GM18507 (cell line): ENCODE results near the gene CD79A.
"Not testable (repeated sequence)": the region's sequence is repeated elsewhere in the genome, so short reads cannot be mapped to it uniquely, and the experiment has no call there.

Source experiments
- DNase-seq: peaks from one replicate; pipeline ENCODE4 v3.0.0; 2011; ENCODE audit warnings: low read depth; ENCODE audit not compliant: insufficient read length; ENCODE audit errors: extremely low spot score
- FAIRE-seq: peaks from 2 replicates; lab custom pipeline; 2011; peaks lifted over from hg19 to GRCh38; lab: Jason Lieb, UNC

Gene CD79A

DNA sequence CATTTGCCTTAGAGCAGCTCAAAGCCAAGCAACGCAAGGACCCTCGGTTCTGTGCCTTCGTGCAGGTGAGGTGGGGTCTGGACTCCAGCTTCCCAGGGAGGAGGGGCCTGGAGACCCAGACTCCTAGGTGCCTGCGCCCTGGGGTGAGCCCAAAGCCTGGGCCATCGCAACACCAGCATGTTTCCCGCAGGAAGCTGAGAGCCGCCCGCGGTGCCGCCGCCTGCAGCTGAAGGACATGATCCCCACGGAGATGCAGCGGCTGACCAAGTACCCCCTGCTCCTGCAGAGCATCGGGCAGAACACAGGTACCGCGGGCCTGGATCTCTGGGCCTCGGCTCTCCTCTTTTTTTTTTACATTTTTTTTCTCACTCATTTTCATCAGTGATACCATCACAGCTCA lies 25.5 kb downstream of the CD79A start:
- no peak for DNase-seq
- no peak for FAIRE-seq

DNA sequence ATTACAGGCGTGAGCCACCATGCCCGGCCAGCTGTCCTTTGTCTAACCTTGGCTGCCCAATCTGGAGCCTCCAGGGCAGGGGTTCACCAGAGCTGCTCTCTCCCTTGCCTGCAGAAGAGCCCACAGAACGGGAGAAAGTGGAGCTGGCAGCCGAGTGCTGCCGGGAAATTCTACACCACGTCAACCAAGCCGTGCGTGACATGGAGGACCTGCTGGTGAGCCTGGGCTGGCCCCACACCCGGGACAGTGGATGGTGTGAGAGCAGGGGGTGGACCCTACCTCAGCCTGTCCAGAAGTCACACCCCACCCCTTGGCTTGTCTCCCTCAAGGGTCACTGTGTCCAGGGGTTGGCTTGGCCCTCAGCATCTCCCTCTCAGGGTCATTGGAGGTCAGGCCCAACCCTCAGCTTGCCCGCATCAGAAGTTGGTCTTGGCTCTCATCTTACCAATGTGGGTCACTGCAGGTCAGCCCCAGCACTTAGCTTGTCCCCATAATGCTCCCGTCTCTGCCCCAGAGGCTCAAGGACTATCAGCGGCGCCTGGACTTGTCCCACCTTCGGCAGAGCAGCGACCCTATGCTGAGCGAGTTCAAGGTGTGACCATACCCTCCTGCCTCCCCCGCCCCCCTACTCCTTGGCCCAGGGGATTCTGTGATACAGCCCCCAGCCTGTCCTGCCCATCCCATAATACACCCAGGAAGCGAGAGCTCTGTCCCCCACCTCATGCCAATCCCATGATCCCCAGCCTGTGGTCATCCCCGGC lies 26.3 kb downstream of the CD79A start:
- no peak for FAIRE-seq
- no peak for DNase-seq

DNA sequence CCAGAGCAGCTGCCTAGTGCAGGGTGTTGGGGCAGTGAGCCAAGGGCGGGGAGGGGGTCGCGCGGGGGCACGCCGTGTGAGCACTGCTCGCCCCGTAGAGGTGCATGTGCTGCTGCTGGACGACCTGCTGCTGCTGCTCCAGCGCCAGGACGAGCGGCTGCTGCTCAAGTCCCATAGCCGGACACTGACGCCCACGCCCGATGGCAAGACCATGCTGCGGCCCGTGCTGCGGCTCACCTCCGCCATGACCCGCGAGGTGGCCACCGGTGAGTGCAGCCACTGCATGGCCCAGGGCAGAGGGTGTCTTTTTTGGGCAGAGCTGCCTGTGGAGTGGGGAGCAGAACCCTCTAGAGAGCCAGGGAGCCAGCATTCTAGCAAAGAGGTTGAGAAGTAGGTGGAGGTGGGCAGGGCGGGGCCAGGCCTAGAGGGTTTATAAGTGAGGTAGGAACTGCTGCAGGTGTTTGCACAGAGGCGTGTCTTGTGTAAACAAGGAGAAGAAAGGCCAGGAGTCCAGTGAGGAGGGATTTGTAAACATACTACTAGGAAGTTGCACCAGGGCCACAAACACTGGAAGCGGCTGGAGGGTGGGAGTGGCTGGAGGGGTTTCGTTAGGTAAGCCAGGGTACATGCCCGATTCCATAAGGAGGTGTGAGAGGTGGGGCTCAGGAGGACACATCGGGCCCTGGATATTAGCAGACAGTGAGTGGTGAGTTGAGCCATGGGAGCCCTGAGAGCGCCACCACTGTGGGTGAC lies 27.2 kb downstream of the CD79A start:
- DNase-seq, result no peak
- FAIRE-seq, result no peak

DNA sequence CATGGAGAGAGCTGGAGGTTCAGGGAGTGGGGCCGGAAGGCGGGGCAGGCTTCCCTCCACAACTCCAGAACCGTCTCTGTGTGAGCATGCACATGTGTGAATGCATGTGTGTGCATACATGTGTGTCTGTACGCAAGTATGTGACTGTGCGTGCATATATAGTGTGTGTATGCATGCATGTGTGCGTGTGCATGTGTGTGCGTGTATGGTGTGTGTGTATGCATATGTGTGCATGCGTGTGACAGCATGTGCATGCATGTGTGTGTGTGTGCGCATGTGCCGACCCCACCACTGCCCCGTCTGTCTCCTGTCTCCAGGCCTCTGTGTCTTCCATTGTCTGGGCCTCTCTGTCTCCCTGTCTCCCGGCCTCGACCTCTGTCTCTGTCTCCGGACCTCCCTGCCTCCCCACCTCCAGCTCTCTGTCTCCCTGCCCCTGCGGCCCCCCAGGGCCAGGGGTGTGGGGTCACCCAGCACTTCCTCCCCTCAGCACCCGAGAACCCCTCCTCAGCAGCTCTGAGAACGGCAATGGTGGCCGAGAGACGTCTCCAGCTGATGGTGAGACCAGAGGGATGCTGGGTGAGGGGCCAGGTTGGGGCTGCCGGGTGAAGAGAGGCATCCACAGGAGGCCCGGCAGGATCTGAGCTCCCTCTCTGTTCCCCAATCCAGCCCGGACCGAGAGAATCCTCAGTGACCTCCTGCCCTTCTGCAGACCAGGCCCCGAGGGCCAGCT lies 28.4 kb downstream of the CD79A start:
- FAIRE-seq (no peak), DNase-seq (no peak)

DNA sequence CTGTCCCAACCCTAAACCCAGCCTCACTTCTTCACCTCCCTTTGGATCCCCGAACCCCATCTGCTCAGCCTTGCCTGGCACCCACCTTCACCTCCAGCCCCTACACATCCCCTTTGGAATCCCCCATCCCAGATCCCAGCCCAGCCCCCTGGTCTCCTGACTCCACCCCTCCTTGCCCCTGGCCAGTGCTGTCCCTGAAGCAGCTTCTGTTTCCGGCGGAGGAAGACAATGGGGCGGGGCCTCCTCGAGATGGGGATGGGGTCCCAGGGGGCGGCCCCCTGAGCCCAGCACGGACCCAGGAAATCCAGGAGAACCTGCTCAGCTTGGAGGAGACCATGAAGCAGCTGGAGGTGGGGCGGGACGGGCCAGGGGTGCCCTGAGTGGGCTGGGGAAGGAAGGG lies 29.2 kb downstream of the CD79A start:
- no peak for DNase-seq
- no peak for FAIRE-seq

DNA sequence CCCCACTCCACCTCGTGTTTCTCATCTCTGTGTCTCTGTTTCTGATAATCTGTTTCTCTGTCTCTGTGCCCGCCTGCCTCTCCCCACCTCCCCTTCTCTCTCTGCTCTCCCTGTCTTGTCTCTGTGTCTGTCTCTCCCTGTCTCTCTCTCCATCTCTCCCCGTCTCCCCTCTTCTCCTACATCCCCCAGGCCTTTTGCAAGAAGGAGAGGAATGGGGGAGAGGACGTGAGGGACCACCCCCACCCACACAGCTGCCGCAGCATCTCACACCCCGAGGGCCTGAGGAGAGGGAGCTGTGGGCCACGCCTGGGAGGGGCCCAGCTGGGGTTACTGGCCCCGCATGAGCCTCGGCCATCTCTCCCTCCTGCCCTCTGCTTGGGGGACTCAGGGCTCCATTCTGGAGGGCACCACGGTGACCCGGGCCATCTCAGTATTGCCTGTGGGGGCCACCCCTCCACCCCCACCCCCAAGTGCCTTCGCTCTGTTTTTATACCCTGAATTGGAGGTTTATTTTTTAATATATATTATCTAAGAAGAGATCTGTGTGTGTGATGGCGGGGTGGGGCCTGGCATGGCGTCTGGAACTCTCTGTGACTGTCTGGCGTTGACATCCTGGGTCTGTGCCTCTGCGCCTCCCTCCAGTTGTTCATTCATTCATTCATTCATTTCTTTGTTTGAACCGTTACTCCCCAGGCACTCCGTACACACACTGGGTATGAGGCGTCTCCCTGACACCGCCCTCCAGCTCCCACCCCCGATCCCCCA lies 30.0 kb downstream of the CD79A start:
- no peak for DNase-seq
- FAIRE-seq, result no peak

DNA sequence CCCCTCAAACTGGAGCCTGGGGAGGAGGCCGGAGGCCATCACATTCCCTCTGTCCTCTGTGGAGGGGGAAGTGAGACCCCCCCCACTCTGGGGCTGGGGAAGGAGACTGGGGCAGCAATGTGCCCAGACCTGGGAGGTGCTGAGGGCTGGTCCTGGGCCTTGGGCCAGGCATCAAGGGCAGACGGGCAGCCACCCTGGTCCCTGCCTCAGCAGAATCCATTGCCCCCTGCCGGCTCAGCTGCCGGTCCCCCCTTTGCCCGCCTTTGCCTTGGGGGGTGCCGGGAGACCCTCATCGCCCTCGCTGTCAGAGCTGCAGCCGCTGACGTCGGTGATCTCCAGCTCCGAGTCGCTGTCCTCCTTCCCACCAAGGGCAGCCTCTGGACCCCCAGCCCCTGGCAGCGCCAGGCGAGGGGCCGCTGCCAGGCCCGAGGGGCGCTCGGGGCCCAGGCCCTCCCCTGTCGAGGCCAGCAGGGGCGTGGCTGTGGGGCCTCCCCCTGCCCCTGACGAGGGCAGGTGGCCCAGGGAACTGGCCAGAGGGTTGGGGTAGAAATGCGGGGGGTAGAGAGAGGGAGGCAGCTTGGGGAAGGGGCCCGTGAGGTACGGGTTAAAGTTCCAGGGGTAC lies 31.0 kb downstream of the CD79A start:
- FAIRE-seq, result no peak
- DNase-seq, result no peak

DNA sequence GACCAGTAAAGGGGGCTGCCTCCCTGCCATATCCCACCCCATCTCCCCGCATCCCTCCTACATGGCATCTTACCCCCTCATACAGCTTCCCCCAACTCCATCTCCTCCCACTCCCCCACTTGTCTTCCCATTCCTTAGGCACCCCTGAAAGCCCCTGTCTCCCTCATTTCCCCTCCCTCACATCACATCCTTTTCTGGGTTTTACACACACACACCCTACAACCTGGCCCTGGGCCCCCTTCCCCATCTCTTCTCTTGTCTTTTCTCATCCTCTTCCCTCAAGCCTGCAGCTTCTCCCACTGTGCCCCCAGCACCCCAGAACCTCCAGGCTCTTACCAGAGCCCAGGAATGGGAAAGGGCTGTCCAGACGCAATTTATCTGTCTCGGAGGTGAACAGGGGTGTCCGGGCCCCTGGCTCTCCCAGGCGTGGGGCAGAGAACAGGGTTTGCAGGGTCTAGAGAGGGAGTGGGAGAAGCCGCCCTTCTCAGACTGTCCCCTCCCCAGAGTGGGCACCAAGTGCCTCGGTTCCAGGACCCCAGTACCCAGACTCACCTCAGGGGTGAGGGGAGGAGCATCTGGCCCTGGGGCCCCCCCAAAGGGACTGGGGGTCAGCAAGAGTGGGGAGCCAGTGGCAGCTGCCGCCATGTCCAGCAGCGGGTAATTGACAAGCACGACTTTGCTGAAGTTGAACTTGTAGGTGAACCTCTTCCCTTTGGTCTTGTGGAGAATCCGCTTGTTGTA lies 31.8 kb downstream of the CD79A start:
- FAIRE-seq (no peak), DNase-seq (no peak)

DNA sequence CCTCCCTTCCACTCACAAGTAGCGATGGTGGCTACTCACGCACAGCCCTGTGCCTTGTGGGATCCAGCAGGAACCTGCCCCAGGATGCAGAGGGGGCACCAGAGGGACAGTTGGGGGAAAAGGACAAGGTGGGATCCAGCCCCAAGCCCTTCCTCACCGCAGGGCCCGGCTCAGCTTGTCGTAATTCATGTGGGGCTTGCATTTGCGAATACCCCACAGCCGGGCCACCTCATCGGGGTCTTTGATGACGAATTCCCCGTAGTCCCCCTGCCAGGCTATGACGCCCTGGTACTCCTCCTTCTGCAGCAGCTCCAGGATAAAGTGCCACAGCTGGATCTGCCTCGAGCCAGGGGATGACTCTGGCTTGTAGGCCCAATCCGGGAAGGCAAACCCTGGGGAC lies 32.6 kb downstream of the CD79A start:
- FAIRE-seq (no peak), DNase-seq (no peak)

DNA sequence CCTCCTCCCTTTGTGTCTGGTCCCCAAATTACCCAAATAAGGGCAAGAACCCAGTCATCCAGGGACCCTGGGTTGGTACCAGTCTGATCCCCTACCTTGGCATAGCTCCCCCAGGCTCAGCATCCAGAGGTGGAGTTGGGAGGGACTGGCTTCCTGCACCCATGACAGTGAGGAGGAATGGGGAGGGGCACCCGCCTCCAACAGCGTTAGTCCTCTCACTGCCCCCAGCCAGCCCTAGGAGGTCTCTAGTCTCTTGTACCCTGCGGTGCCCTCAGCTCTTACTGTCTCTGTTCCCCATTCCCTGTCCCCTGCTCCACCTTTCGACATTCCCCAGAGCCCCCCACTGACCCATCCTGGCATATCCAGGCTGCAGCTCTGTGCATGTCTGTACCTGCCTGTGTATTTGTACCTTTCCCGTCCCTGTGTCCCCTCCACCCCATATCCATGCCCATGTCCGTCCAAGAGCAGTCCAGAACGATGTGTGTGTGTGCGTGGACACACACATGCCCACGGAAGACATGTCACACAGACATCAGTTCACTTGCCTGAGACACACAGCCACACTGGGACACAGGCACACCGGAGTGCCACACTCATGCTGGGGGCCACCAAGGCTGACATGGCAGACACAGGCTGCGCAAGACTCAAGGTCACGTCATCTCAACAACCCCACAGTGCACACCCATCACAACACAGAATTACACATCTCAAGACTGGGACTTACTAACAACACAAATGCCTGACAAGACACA lies 33.3 kb downstream of the CD79A start:
- DNase-seq, result no peak
- no peak for FAIRE-seq

DNA sequence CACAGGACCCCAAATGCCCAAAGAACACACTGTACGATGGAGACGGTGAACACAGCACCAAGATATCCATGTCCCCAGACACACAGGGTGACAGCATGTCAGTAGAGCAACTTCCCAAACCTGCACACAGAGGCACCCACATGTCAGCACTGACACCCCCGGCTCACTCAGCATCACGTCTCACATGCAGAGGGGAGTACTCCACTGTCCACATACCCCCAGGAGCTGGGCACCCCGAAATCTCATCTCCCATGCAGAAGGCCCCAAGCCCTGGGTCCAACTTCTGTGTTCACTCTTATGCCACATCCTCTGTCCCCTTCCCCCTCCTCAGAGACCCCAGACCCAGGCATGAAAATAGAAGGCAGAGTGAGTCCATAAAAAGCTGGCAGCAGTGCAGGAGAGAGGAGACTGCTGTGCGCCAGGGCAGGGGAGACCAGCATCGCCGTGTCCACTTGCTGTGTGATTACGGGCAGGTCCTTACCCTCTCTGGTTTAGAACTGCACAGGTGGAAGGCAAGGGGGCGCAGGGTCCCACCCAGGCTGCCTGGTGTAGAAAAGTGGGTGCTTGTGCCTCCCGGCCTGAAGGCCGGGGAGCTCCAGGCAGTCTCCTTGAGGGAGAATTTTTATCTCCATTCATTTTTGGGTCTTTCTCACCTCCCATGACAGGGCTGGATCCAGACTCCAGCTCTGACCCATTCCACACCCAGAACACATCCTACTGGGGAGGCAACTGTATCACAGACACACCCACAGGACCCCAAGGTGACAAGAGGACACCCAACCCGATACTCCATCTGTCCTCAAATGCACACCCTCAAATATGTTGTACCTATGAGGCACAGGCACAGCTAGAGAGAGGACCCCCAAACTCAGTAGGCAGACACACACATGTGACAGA lies 34.2 kb downstream of the CD79A start:
- DNase-seq (no peak), FAIRE-seq (no peak)

DNA sequence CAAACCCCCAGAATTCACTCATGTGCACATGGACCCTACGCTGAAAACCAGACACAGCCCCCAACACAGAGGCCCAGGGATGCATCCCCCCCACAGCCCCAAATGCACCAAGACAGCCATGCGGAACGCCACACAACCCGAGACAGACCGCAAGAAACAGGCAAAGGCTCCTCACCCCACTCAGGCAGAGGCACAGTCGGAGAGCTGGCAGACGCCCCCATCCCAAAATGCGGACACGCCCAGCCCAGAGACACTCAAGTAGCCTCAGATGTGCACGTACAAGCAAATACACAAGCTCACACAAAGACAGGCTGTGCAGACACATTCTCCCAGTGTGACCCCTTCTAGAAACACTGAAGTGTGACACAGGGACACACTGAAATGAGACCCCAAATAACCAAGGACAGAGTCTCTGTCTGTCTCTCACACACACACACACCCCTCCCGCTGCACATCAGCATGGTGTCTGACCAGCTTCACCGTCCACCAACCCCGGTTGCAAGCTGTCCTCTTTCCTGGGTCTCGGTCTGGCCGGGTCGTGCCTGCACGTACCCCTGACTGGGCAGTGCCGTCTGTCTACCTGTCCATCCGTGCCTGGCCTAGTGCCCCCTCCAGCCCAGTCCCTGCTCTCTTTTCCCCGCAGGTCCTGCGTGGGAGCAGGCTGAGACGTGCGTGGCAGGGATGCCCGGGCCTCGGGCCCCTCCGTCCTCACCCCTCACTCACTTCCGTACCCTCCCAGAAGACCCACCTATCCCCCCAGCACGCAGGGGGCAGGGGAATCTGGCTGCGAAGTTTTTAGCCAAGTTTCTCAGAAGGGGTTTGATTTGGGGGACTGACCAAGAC lies 35.0 kb downstream of the CD79A start:
- FAIRE-seq (no peak), DNase-seq (no peak)

DNA sequence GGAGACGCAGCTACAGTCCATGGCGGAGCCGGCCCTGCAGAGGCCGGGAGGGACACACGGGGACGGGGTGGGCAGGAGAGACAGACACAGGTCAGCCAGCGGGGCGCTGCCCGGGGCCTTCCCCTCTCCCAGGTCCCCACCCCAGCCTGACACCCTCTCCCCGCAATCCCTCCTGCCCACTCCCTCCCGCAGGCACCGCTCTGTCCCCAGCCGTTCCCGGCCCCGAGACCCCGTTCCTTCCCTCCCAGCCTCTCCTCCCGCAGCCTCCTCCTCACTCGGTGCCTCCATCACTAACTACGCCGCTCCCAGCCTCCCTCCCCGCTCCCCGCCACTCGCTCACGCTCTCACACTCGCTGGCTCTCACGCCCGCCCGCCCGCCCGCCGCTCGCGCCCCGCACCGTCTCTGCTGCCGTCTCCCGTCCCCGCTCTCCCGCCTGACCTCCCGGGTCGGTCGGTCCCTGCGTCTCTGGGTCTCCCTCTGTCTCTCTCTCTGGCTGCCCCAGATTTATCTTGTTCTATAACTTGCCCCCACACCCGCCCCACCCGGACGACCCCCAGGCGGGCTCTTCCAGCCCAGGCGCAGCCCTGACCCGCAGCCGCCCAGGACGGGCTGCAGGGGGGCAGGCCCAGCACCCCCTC lies 35.9 kb downstream of the CD79A start:
- DNase-seq (no peak), FAIRE-seq (no peak)

DNA sequence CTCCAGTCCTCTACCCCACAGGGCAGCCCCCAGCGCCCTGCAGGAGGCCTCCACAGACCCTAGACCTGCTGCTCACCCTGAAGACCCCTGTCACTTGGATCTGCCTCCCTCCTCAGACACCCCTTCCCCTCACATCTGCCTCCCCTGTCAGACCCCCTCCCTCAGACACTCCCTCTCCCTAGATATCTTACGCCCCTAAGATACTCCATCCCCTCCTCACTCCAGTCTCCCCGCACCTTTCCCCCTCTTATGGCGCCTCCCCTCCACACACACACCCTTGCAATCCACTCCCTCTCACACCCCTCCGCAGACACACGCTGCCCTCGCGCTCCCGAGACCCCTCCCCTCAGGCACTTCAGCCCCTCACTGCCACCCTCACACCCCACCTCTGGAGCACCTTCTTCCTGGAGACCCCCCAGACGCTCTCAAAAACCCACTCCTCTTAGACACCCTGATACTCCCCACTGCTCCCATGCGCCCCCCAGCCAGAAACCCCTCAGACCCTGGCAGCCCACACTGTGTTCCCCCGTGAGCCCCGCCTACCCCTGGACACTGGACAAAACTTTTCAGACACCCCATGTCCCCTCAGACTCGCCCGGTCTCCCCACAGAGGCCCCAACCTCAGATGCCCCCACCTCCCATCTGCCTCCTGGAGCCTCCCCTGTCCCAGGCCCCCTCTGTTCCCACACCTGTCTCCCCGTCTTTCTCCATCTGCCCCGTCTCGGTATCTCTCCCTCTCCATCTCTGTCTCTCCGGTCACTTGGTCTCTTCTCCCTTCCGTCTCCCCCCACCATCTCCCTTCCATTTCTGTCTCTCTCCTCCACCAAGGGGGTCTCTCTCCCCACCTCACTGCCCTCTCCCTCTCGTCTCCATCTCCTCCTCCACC lies 36.7 kb downstream of the CD79A start:
- DNase-seq (no peak), FAIRE-seq (no peak)

DNA sequence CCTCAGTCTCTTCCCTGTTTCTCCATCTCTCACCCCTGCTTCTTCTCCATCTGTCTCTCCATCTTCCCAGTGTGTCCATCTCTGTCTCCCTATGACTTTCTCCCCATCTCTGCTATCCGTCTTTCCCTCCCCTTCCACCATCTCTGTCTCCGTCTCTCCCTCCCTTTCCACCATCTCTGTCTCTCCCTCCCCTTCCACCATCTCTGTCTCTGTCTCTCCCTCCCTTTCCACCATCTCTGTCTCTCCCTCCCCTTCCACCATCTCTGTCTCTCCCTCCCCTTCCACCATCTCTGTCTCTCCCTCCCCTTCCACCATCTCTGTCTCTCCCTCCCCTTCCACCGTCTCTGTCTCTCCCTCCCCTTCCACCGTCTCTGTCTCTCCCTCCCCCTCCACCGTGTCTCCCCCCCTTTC lies 37.4 kb downstream of the CD79A start:
- not testable (repeated sequence) for DNase-seq, FAIRE-seq
